GM23248 (cell line): Measurements from ENCODE around the gene MAPKBP1. TPM values are rescaled to one million over a fixed set of nuclear protein-coding genes. Genes with fewer than 3 reads are reported as not detected.

Experiments
- DNase-seq: peaks from one replicate; pipeline ENCODE4 v3.0.0-alpha.2; 2015
- H2AFZ ChIP-seq: fragments of 200-600 bp; sonication (generic); 2 replicates; pipeline ENCODE4 v1.6.1; 2016; ENCODE audit warnings: antibody characterized with exemption
- H3F3A ChIP-seq: fragments of 200-600 bp; sonication (generic); 2 replicates; pipeline ENCODE4 v1.6.1; 2016; ENCODE audit warnings: mild to moderate bottlenecking, antibody characterized with exemption, mixed run types; ENCODE audit not compliant: insufficient read depth
- H3K27ac ChIP-seq: fragments of 200-600 bp; sonication (generic); 2 replicates; pipeline ENCODE4 v1.5.1; 2016; ENCODE audit warnings: mild to moderate bottlenecking
- H3K27me3 ChIP-seq: fragments of 200-600 bp; sonication (generic); replicated peaks from 2 replicates; pipeline ENCODE4 v1.6.1; 2016; ENCODE audit warnings: mild to moderate bottlenecking; ENCODE audit not compliant: insufficient read depth
- H3K36me3 ChIP-seq: fragments of 200-600 bp; sonication (generic); 2 replicates; pipeline ENCODE4 v1.6.1; 2016; ENCODE audit warnings: low read depth, mild to moderate bottlenecking
- H3K4me1 ChIP-seq: fragments of 200-600 bp; sonication (generic); 2 replicates; pipeline ENCODE4 v1.6.1; 2016; ENCODE audit warnings: mild to moderate bottlenecking; ENCODE audit not compliant: insufficient read depth
- H3K4me2 ChIP-seq: fragments of 200-600 bp; sonication (generic); one replicate; pipeline ENCODE4 v1.6.1; 2016; ENCODE audit warnings: mild to moderate bottlenecking; ENCODE audit not compliant: unreplicated experiment
- H3K4me3 ChIP-seq: fragments of 200-600 bp; sonication (generic); 2 replicates; pipeline ENCODE4 v1.5.1; 2016; ENCODE audit warnings: mild to moderate bottlenecking
- H3K79me2 ChIP-seq: fragments of 200-600 bp; sonication (generic); 2 replicates; pipeline ENCODE4 v1.6.1; 2016; ENCODE audit warnings: mild to moderate bottlenecking; ENCODE audit not compliant: insufficient read depth
- H3K9ac ChIP-seq: fragments of 200-600 bp; sonication (generic); 2 replicates; pipeline ENCODE4 v1.6.1; 2016; ENCODE audit warnings: mild to moderate bottlenecking
- H3K9me2 ChIP-seq: fragments of 200-600 bp; sonication (generic); 2 replicates; pipeline ENCODE4 v1.6.1; 2016; ENCODE audit warnings: mixed run types, mild to moderate bottlenecking, moderate library complexity; ENCODE audit not compliant: insufficient read depth
- H3K9me3 ChIP-seq: fragments of 200-600 bp; sonication (generic); one replicate; pipeline ENCODE4 v1.6.1; 2017; ENCODE audit warnings: low read depth
- H4K20me1 ChIP-seq: fragments of 200-600 bp; sonication (generic); 2 replicates; pipeline ENCODE4 v1.6.0; 2016; ENCODE audit not compliant: insufficient read depth
- EZH2 ChIP-seq: fragments of 200-600 bp; sonication (generic); IDR thresholded peaks from 2 replicates; pipeline ENCODE4 v1.6.1; 2018; ENCODE audit warnings: antibody characterized with exemption, mild to moderate bottlenecking; ENCODE audit not compliant: insufficient read depth, poor library complexity, severe bottlenecking
- EZH2phosphoT487 ChIP-seq: fragments of 200-600 bp; sonication (generic); IDR thresholded peaks from 2 replicates; pipeline ENCODE4 v1.6.1; 2018; ENCODE audit warnings: antibody characterized with exemption, moderate library complexity, mild to moderate bottlenecking, low read depth; ENCODE audit not compliant: insufficient read depth
- WGBS, 2 experiments: methylation state at CpG; one replicate each; pipeline ENCODE4 v1.1.6; 2015 to 2017; ENCODE audit warnings: low lambda C conversion rate in 2 of 2, low coverage in 1 of 2; ENCODE audit errors: missing lambda C conversion rate in 2 of 2; 5-methylcytosine and 5-hydroxymethylcytosine counted together
- in situ Hi-C: fragments of 300-500 bp; cut with MboI; formaldehyde crosslinking; loops from 2 replicates; pipeline ENCODE4 v1.15.0; 2020
- polyA plus RNA-seq: library from polyadenylated mRNA; unstranded; fragments of >200 nt; fragmentation: Nextera tagmentation; extraction: Ambion mirVana; gene quantifications from 2 replicates; pipeline ENCODE4 v1.2.1, GENCODE V29; 2016
- total RNA-seq: library from RNA; depleted of rRNA; stranded (reverse); fragments of >200 nt; shearing (Covaris generic); gene quantifications from 2 replicates; pipeline ENCODE4 v1.2.3, GENCODE V29; 2014

Gene MAPKBP1
- total and polyA plus RNA-seq, 2 experiments from 2014 or later, result 5.2 to 8.5 TPM

GRCh38 chr15:41836073-41836472 is 61.8 kb downstream of the MAPKBP1 start:
- TF ChIP-seq EZH2 (no peak), EZH2phosphoT487 (no peak)
- WGBS, 2 experiments, result 89 to 91% methylated on average over 6 of the region's 6 CpGs
- no peak for DNase-seq

GRCh38 chr15:41836713-41837454 is 62.6 kb downstream of the MAPKBP1 start:
- Histone ChIP-seq H3K27me3 (no peaks in the 10 kb centered on the region), H3K9ac (no peak overlapping the region), H2AFZ (no peak overlapping the region), H4K20me1 (no peaks in the 10 kb centered on the region), H3K4me3 (no peak overlapping the region), H3K36me3 (no peaks in the 10 kb centered on the region), H3F3A (no peaks in the 10 kb centered on the region), H3K4me1 (no peaks in the 10 kb centered on the region), H3K9me2 (no peaks in the 10 kb centered on the region), H3K9me3 (no peaks in the 10 kb centered on the region), H3K4me2 (no peak overlapping the region), H3K79me2 (no peaks in the 10 kb centered on the region), H3K27ac (no peak overlapping the region)
- TF ChIP-seq EZH2phosphoT487, result no peak
- TF ChIP-seq EZH2, result no peak
- in situ Hi-C loops, result no loop called here
- WGBS, 2 experiments, result 92% methylated on average over 22 to 23 of the region's 23 CpGs
- no peak for DNase-seq

More at GRCh38 chr15:41836073-41836472, 61.8 kb downstream of the MAPKBP1 start:
- H3K4me1 ChIP-seq, result no peaks in the 10 kb centered on the region
- H2AFZ ChIP-seq, result no peak overlapping the region
- no peak overlapping the region for H3K27ac ChIP-seq
- H3K9me3 ChIP-seq, result no peaks in the 10 kb centered on the region
- H3K4me2 ChIP-seq, result no peak overlapping the region
- H3K79me2 ChIP-seq, result no peaks in the 10 kb centered on the region
- no peaks in the 10 kb centered on the region for H3F3A ChIP-seq
- no peaks in the 10 kb centered on the region for H3K27me3 ChIP-seq
- no peaks in the 10 kb centered on the region for H3K9me2 ChIP-seq
- H3K36me3 ChIP-seq, result no peaks in the 10 kb centered on the region
- no peak overlapping the region for H3K9ac ChIP-seq
- in situ Hi-C loops, result no loop called here
- no peaks in the 10 kb centered on the region for H4K20me1 ChIP-seq
- no peak overlapping the region for H3K4me3 ChIP-seq

- 77 to 81% methylated on average over 6 of the region's 6 CpGs for whole genome bisulfite sequencing, 2 experiments
- Histone ChIP-seq H3K9ac (no peak within 1 kb of the TSS), H3K27ac (no peak within 1 kb of the TSS)
These were observed 64.2 kb downstream of the MAPKBP1 start, which contains the start of gene PLA2G4B for GRCh38 chr15:41838400-41838897. TSS of gene PLA2G4B (plus strand) at chr15:41838847. CDS start at chr15:41838914, 67 bp downstream.

GRCh38 chr15:41839781-41840491 is 65.7 kb downstream of the MAPKBP1 start:
- WGBS, 2 experiments, result 85 to 88% methylated on average over 16 of the region's 16 CpGs
- H3K9me3 ChIP-seq, result no peaks in the 10 kb centered on the region
- TF ChIP-seq EZH2 (no peak), EZH2phosphoT487 (no peak)
- no peaks in the 10 kb centered on the region for H3K27me3 ChIP-seq
- in situ Hi-C loops, result no loop called here
- no peaks in the 10 kb centered on the region for H3F3A ChIP-seq
- no peak overlapping the region for H3K4me3 ChIP-seq
- no peaks in the 10 kb centered on the region for H3K36me3 ChIP-seq
- H3K79me2 ChIP-seq, result no peaks in the 10 kb centered on the region
- no peak for DNase-seq
- H4K20me1 ChIP-seq, result no peaks in the 10 kb centered on the region
- no peak overlapping the region for H3K4me2 ChIP-seq
- no peaks in the 10 kb centered on the region for H3K9me2 ChIP-seq
- no peak overlapping the region for H3K9ac ChIP-seq
- no peak overlapping the region for H3K27ac ChIP-seq
- no peaks in the 10 kb centered on the region for H3K4me1 ChIP-seq
- no peak overlapping the region for H2AFZ ChIP-seq

More at GRCh38 chr15:41838400-41838897, 64.2 kb downstream of the MAPKBP1 start, which contains the start of gene PLA2G4B:
- H3K79me2 ChIP-seq, result no peaks in the 10 kb centered on the region
- H3K9me2 ChIP-seq, result no peaks in the 10 kb centered on the region
- DNase-seq, result no peak
- in situ Hi-C loops, result no loop called here
- no peaks in the 10 kb centered on the region for H3K9me3 ChIP-seq
- no peaks in the 10 kb centered on the region for H3K27me3 ChIP-seq
- H3K4me1 ChIP-seq, result no peaks in the 10 kb centered on the region
- H3K36me3 ChIP-seq, result no peaks in the 10 kb centered on the region
- no peaks in the 10 kb centered on the region for H4K20me1 ChIP-seq
- TF ChIP-seq EZH2 (no peak), EZH2phosphoT487 (no peak)
- H3K4me2 ChIP-seq, result no peak within 1 kb of the TSS
- no peak within 1 kb of the TSS for H3K4me3 ChIP-seq
- no peak within 1 kb of the TSS for H2AFZ ChIP-seq
- no peaks in the 10 kb centered on the region for H3F3A ChIP-seq
